GM13976 (cell line): ENCODE results near the gene METTL25B.

Experiments used
- DNase-seq: peaks from one replicate; pipeline ENCODE4 v3.0.0; 2012; ENCODE audit warnings: low spot score
- CTCF ChIP-seq: IDR thresholded peaks from 2 replicates; pipeline ENCODE4 v1.5.1; 2012; ENCODE audit warnings: borderline replicate concordance, mild to moderate bottlenecking; ENCODE audit not compliant: insufficient read depth; ENCODE audit errors: extremely low read depth, missing control alignments, control extremely low read depth
- in situ Hi-C: fragments of 300-500 bp; cut with MboI; formaldehyde crosslinking; loops from one replicate; pipeline ENCODE4 v1.12.0; 2022; ENCODE audit warnings: low sequenced_read_pairs, mixed read lengths, inconsistent platforms; ENCODE audit not compliant: unreplicated experiment

METTL25B gene

GRCh38 chr1:156689035-156689952 lies 39.0 kb upstream of the METTL25B start:
- TF ChIP-seq CTCF, result peak; percentile 85
- in situ Hi-C loops, result no loop called here
- DNase-seq, result peak; percentile 90

- DNase-seq, result no peak
- no peak for TF ChIP-seq CTCF
- in situ Hi-C loops, result no loop called here
Measured at GRCh38 chr1:156689953-156690674, 38.2 kb upstream of the METTL25B start.

DNA sequence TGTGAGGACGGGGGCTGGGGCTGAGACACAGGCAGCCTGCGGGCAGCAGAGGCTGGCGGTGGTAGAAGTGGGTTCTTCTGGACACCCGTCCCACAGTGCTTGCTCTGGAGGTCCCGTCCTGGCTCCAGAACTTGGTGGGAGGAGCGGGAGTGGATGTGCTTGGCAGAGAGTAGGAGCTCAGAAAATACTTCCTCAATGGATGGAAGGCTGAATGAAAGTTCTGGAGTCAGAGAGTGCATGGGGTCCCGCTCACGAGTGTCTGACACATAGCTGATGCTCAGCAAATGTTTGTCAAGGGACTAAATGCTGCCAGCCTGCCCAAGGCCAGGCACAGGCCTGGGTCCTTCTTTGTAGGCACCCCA lies 37.6 kb upstream of the METTL25B start:
- in situ Hi-C loops, result no loop called here
- TF ChIP-seq CTCF, result no peak

GRCh38 chr1:156691191-156691590 lies 37.1 kb upstream of the METTL25B start:
- no peak for TF ChIP-seq CTCF
- no peak for DNase-seq
- in situ Hi-C loops, result no loop called here

More for the DNA sequence above, 37.6 kb upstream of the METTL25B start:
- no peak for DNase-seq

DNA sequence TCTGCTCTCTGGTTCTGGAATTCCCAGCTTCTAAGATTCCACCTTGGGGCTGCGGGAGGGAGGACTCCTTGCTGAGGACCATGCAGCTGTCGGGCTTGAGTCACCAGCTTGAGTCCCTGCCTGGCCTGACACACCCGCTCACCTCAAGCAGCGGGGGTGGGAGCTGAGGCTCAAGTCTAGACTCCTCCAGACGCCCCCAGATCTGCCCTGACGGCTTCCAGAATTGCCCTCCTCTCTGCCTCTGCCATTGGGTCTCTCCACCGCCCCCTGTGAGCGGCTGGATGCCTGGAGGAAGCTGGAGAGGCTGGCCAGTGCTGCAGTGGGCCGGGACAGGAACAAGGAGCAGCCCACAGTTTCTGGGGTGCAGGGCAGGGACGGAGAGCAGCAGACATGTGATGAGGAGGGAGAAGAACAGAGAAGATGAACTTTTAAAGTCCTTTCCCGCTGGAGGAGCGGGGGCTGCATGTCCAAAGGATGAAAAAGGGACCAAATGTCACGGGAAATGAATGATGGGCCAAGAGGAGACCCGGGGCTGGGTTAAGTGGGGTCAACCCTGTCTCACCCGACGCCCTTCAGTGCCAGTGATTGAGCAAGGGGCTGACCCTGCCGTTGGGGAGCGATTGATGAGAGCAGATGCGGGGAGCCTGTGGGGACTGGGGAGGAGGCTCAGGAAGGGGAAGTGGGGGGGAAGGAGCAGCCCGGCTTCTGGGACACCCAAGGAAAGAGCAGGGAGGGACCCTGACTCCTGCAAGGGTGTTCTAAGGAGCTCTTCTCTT lies 36.4 kb upstream of the METTL25B start:
- no peak for DNase-seq
- TF ChIP-seq CTCF, result no peak
- in situ Hi-C loops, result no loop called here

GRCh38 chr1:156692441-156692924 lies 35.8 kb upstream of the METTL25B start:
- no peak for DNase-seq
- no peak for TF ChIP-seq CTCF
- in situ Hi-C loops, result no loop called here
